Cardiac atrium fibroblast (primary cell): ENCODE data around the gene PPP2R1B. TPM values are rescaled to one million over a fixed set of nuclear protein-coding genes. Genes with fewer than 3 reads are reported as not detected.

Experiments
- total RNA-seq: library from RNA; depleted of rRNA; stranded (reverse); fragments of >200 nt; gene quantifications from 2 replicates; pipeline ENCODE4 v1.2.3, GENCODE V29; 2015

The PPP2R1B gene
- total RNA-seq: 17.1 and 24.1 TPM in 2 replicates

GRCh38 chr11:111765984-111766833, at the start of gene PPP2R1B:
Gene PPP2R1B, minus strand, starts transcription at chr11:111766389. Its CDS starts 28 bp downstream, at chr11:111766361.

Other genes with a start within 250 kb of the PPP2R1B start
- gene LAYN, start 225.7 kb downstream of the PPP2R1B start, total RNA-seq: 2.5 and 9.6 TPM in 2 replicates
- 8.1 and 13.4 TPM in 2 replicates for gene SIK2, start 163.9 kb downstream of the PPP2R1B start, total RNA-seq
- 28.3 and 35.3 TPM in 2 replicates for gene ALG9, start 105.2 kb upstream of the PPP2R1B start, total RNA-seq
- 0.97 and 2.0 TPM in 2 replicates for gene FDXACB1, start 112.8 kb upstream of the PPP2R1B start, total RNA-seq
- 8.7 and 28.7 TPM in 2 replicates for gene CFAP68, start 113.2 kb upstream of the PPP2R1B start, total RNA-seq
- gene CRYAB, start 145.4 kb upstream of the PPP2R1B start, total RNA-seq: 50.5 and 78.7 TPM in 2 replicates
- 0.36 and 1.9 TPM in 2 replicates for gene HSPB2, start 146.3 kb upstream of the PPP2R1B start, total RNA-seq
- 0.65 and 4.3 TPM in 2 replicates for gene C11orf52, start 152.5 kb upstream of the PPP2R1B start, total RNA-seq
- gene DIXDC1, start 171.0 kb upstream of the PPP2R1B start, total RNA-seq: 12.5 and 15.2 TPM in 2 replicates